Neutrophil (primary cell): ENCODE results near the gene PUDP.

Experiments
- H3K27ac ChIP-seq: fragments of 200-600 bp; sonication (generic); 2 replicates; pipeline ENCODE4 v1.5.1; 2016; ENCODE audit warnings: mild to moderate bottlenecking, moderate library complexity
- H3K27me3 ChIP-seq: fragments of 200-600 bp; sonication (generic); 2 replicates; pipeline ENCODE4 v1.6.0; 2016; ENCODE audit warnings: mild to moderate bottlenecking
- H3K36me3 ChIP-seq: fragments of 200-600 bp; sonication (generic); 2 replicates; pipeline ENCODE4 v1.5.1; 2017
- H3K4me1 ChIP-seq, 2 experiments: fragments of 200-600 bp in 1 of 2; sonication (generic) in 1 of 2; 1 replicate in 1 of 2; 2 replicates in 1 of 2; pipeline versions ENCODE4 v1.5.1 to v1.6.1; 2013 to 2016; ENCODE audit warnings: low read depth in 1 of 2, low read length in 1 of 2, mild to moderate bottlenecking in 1 of 2, moderate library complexity in 1 of 2; ENCODE audit not compliant: control insufficient read depth in 1 of 2, insufficient read depth in 1 of 2
- H3K4me3 ChIP-seq, 2 experiments: fragments of 200-600 bp in 1 of 2; sonication (generic) in 1 of 2; 1 replicate in 1 of 2; 2 replicates in 1 of 2; pipeline ENCODE4 v1.5.1; 2013 to 2016; ENCODE audit warnings: low read depth in 1 of 2, low read length in 1 of 2, mild to moderate bottlenecking in 1 of 2, moderate library complexity in 1 of 2
- H3K9me3 ChIP-seq: fragments of 200-600 bp; sonication (generic); 2 replicates; pipeline ENCODE4 v1.5.1; 2016
- TF ChIP-seq, protein P1 (sequence below): fragments of 200-600 bp; sonication (generic); IDR thresholded peaks from 2 replicates; pipeline ENCODE4 v1.5.1; 2016; ENCODE audit warnings: antibody characterized with exemption

PUDP gene

GRCh38 chrX:7168371-7168770 lies 20.4 kb upstream of the PUDP start:
- no peaks in the 10 kb centered on the region for H3K36me3 ChIP-seq
- H3K4me3 ChIP-seq, result no peak overlapping the region
- TF ChIP-seq, protein P1, sequence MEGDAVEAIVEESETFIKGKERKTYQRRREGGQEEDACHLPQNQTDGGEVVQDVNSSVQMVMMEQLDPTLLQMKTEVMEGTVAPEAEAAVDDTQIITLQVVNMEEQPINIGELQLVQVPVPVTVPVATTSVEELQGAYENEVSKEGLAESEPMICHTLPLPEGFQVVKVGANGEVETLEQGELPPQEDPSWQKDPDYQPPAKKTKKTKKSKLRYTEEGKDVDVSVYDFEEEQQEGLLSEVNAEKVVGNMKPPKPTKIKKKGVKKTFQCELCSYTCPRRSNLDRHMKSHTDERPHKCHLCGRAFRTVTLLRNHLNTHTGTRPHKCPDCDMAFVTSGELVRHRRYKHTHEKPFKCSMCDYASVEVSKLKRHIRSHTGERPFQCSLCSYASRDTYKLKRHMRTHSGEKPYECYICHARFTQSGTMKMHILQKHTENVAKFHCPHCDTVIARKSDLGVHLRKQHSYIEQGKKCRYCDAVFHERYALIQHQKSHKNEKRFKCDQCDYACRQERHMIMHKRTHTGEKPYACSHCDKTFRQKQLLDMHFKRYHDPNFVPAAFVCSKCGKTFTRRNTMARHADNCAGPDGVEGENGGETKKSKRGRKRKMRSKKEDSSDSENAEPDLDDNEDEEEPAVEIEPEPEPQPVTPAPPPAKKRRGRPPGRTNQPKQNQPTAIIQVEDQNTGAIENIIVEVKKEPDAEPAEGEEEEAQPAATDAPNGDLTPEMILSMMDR, result no peak
- H3K9me3 ChIP-seq, result no peaks in the 10 kb centered on the region
- no peaks in the 10 kb centered on the region for H3K4me1 ChIP-seq
- H3K27me3 ChIP-seq, result no peaks in the 10 kb centered on the region
- H3K27ac ChIP-seq, result no peak overlapping the region

DNA sequence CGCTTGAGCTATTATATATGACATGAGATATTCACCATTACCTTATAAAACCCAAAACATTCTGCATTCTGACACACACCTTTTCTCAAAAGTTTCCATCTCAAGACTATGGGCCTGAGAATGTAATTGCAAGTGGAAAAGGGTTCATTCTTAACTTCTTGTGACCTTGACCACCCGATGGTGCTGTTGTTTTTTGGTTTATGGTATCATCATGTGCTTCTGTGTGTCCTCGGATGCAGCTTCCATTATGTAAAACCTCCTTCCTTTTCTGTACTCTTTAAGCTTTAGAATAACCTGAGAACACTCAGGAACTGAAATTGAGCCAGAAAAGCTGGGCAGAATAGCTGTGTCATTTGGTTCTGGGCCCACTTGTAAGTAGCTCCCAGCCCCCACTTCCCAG lies 16.2 kb upstream of the PUDP start:
- Histone ChIP-seq H3K27ac (no peak overlapping the region), H3K4me1 (no peaks in the 10 kb centered on the region), H3K36me3 (no peaks in the 10 kb centered on the region), H3K4me3 (no peak overlapping the region), H3K9me3 (no peaks in the 10 kb centered on the region), H3K27me3 (no peaks in the 10 kb centered on the region)
- TF ChIP-seq, protein P1, result no peak

GRCh38 chrX:7163146-7163677 lies 15.3 kb upstream of the PUDP start:
- Histone ChIP-seq H3K27me3 (no peaks in the 10 kb centered on the region), H3K4me3 (no peak overlapping the region), H3K27ac (no peak overlapping the region), H3K9me3 (no peaks in the 10 kb centered on the region), H3K4me1 (no peaks in the 10 kb centered on the region), H3K36me3 (no peaks in the 10 kb centered on the region)
- TF ChIP-seq, protein P1, result no peak

- no peak overlapping the region for H3K4me3 ChIP-seq
- TF ChIP-seq, protein P1, result no peak
- no peaks in the 10 kb centered on the region for H3K27me3 ChIP-seq
- no peak overlapping the region for H3K27ac ChIP-seq
- H3K4me1 ChIP-seq, result no peaks in the 10 kb centered on the region
- no peaks in the 10 kb centered on the region for H3K36me3 ChIP-seq
- no peaks in the 10 kb centered on the region for H3K9me3 ChIP-seq
Observed at GRCh38 chrX:7159149-7159861, 11.4 kb upstream of the PUDP start.

DNA sequence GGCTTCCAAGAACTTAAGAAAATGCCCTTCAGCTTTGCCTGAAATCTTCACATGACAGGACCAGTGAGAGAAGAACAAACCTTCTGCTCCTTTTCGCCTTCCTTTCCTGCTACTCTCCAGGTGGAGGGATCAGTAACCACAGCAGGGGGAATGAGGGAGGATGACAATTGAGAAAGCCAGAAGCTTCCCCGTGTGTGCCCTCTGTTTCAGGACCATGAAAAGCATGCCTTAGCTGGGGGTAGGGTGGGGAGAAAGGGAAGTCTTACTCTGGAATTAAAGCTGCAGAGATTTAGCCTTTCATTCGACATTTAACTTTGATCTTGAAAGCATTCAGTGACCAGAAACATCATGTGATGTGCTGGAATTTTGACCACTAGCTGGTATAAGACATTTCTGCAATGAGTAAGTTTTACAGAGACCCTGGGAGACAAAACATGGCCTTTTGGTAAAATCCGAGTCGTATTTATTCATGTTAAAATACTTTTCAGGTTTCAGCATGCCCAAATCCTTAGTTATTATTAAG lies 10.6 kb upstream of the PUDP start:
- H3K4me3 ChIP-seq, result no peak overlapping the region
- H3K4me1 ChIP-seq, result no peaks in the 10 kb centered on the region
- no peaks in the 10 kb centered on the region for H3K27me3 ChIP-seq
- H3K36me3 ChIP-seq, result no peaks in the 10 kb centered on the region
- no peaks in the 10 kb centered on the region for H3K9me3 ChIP-seq
- TF ChIP-seq, protein P1, result no peak
- H3K27ac ChIP-seq, result no peak overlapping the region
